Activated T-cell treated with anti-CD3 and anti-CD28 coated beads for 1 hour (primary cell): ENCODE data around the gene TUBA3E.
A peak's percentile ranks its signal among the peaks of the same experiment; 100 is the strongest.
"Not testable (repeated sequence)": the region's sequence is repeated elsewhere in the genome, so short reads cannot be mapped to it uniquely, and the experiment has no call there.

ENCODE experiments used
- DNase-seq: peaks from one replicate; pipeline ENCODE4 v3.0.0-alpha.2; 2020; ENCODE audit warnings: low read depth

TUBA3E gene

DNA sequence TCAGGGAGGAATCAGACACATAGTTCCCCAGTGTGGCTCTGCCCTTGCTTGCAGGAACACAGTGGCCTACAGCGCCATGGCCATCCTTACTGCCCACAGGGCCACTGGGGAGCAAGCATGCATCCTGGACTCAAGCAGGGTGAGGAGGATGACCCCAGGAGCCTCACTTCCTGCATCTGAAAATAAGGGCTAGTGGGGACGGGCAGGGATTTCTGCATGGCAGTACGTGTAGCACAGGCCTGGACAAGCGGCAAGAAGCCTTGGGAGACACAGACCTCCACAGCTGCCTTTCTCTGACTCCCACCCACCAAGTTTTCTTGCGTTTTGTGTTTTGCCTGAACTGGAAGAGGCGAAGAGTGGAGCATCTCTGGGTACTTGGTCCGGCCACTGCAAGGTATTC lies 35.8 kb downstream of the TUBA3E start:
- not testable (repeated sequence) for DNase-seq

GRCh38 chr2:130160838-130161705 lies 37.2 kb downstream of the TUBA3E start:
- not testable (repeated sequence) for DNase-seq

GRCh38 chr2:130160131-130160530 lies 38.1 kb downstream of the TUBA3E start:
- no peak for DNase-seq

DNA sequence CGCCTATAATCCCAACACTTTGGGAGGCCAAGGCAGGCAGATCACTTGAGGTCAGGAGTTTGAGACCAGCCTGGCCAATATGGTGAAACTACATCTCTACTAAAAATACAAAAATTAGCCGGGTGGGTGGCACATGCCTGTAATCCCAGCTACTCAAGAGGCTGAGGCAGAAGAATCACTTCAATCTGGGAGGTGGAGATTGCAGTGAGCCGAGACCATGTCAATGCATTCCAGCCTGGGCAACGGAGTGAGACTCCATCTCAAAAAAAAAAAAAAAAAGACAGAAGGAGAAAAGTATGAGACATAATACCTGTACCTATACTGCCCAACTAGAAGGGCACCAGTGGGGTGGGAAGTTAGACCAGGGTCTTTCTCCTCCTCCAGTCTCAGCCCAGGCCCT lies 38.9 kb downstream of the TUBA3E start:
- DNase-seq = not testable (repeated sequence)

DNA sequence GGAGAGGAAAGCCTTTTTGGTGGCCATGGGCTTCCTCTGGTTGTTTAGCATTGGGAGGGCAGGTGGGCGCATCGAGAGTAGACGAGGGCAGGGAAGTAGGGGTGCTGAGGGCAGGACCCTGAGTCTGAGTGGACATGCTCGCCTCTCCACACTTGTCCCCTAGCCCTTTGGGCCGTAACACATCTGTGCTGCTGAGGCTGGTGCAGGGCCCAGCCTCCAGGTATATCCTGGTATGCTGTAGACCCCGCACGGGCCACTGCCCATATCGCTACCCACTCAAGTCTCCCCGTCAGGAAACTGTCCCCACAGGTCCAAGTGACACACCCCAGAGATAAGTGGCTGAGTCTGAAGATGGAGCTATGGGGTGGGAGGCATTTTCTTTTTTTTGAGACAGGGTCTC lies 39.6 kb downstream of the TUBA3E start:
- no peak for DNase-seq

- not testable (repeated sequence) for DNase-seq
Measured at GRCh38 chr2:130157825-130158514, 40.3 kb downstream of the TUBA3E start.

GRCh38 chr2:130157354-130157753 lies 40.9 kb downstream of the TUBA3E start:
- not testable (repeated sequence) for DNase-seq

DNA sequence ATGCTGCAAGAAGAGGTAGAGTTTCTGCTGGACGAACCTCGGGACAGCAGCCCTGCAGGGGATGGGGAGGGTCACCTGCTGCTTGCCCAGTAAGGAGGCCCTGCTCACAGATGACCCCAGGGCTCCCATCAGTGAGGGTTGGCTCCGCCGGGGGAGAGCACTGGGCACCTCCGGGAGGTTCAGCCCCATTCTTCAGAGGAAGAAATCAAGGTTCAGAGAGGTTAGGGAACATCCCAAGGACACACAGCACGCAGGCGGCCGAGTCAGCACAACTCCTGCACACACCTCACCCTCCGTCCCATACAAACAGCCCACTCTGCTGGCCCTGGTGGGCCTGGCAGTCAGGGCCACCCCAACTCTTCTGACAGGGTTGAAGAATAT lies 41.6 kb downstream of the TUBA3E start:
- DNase-seq = no peak

- not testable (repeated sequence) for DNase-seq
Measured at GRCh38 chr2:130155956-130156623, 42.1 kb downstream of the TUBA3E start.

GRCh38 chr2:130154773-130155765 lies 43.2 kb downstream of the TUBA3E start:
- DNase-seq = no peak

- not testable (repeated sequence) for DNase-seq
Measured at GRCh38 chr2:130154423-130154770, 43.8 kb downstream of the TUBA3E start.

DNA sequence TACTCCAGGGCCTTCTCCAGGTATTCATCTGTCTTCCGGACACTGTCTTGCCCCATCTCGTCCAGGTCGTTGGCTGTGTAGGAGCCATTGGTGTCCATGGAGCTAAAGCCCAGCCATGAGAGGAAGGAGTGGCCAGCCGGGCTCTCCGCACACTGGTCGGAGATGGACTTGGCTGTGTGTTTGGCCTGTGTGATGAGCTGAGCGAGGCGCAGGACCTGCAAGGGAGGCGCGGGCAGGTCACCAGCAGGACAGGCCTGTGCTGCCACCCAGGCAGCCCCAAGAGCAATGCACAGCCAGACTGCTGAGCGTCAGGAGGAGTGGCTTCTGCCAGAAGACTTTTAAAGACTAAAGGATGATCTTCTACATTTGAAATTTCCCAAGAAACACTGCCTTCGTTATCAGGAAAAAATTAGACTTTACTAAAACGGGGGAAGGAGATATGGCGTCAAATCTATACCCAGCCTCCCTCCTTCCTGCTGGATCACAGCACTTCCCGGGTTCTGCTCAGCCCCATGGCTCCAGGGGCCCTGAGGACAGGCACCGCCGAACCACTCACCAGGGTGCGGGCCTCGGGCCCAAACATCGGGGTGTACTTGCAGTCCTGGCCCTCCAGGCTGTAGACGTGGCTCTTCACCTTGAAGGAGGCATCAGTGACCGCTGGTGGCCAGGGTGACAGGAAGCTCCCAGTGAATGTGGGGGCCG lies 44.4 kb downstream of the TUBA3E start:
- DNase-seq = not testable (repeated sequence)

DNA sequence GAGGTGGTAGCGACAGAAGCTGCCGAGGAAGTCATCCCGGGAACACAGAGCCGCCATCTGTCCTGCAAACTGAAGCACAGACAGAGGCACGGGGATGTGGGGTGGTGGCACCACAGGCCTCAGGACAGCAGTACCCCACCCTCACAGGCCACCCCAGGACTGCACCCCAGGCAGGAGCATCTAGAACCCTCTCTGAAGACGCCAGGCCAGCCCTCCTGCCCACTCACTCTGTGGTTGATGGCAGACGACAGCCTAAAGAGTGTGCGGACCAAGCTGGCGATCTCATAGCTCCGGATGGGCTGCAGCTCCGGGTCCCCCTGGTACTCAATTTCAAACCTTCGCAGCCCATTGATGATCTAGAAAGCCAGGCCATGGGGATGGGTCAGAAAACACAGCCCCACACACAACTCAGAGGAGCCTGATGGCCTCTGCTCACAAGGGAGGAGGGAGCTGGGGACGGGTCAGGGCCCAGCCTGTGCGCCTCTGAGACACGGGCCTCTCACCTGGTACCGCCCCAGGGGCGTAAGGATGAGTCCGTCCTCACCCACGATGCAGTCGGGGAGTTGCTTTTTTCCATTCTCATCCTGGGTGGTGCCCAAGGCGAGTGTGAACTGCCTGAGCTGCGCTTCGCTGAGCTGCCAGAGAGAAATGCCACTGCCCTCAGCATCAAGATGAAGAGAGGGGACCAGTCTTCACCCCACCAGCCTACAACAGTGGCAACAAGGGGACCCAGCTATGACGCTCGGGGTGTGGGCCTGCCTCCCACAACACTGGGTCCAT lies 45.2 kb downstream of the TUBA3E start:
- no peak for DNase-seq

DNA sequence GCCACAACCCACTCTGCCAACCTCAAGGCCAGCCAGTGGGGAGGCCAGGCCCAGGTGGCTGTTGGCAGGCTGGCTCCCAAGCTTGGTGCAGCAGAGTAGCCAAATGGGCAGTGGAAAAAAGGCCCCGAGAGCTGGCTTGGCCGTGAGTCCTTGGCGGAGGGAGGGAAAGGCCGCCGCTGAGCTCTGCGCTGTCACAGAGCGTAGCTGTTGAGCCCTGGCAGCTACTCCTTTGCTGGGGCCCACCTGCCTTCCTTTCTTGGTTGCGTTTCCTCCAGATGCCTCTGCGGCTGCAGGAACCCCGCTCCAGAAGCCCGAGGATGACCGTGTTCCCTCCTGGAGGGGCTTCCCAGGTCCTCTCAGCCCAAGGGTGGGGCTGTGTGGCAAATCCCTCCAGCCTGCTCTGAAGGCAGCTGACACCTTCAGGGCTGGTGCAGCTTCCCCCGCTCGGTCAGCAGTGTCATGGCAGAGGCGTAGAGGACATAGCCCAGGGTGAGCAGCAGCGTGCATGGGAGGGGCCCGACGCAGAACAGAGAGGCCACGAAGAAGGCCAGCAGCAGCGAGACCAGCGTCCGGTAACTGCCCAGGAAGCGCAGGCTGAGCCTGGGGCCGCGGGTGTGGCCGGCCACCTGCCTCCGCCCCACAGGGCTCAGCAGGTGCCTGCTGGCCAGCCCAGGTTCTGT lies 46.0 kb downstream of the TUBA3E start:
- DNase-seq = not testable (repeated sequence)

GRCh38 chr2:130151145-130151512 lies 47.1 kb downstream of the TUBA3E start:
- DNase-seq = not testable (repeated sequence)

GRCh38 chr2:130150181-130151144 lies 47.8 kb downstream of the TUBA3E start:
- no peak for DNase-seq

DNA sequence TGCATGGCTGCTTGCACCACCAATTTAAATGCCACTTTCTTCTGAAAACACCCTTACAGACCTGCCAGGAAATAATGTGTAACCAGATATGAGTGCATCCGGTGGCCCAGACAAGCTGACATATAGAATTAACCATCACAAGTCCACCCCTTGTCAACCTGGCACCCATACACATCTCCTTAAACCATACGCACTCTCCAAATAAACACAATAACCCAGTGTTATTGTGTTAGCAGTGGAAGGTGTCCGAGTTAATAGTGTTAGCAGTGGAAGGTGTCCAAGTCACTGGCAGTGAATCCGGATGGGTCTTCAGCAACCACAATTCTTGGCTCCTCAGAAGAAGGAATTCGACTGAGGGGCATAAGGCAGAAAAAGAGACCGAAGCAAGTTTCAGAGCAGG lies 49.7 kb downstream of the TUBA3E start:
- not testable (repeated sequence) for DNase-seq

DNA sequence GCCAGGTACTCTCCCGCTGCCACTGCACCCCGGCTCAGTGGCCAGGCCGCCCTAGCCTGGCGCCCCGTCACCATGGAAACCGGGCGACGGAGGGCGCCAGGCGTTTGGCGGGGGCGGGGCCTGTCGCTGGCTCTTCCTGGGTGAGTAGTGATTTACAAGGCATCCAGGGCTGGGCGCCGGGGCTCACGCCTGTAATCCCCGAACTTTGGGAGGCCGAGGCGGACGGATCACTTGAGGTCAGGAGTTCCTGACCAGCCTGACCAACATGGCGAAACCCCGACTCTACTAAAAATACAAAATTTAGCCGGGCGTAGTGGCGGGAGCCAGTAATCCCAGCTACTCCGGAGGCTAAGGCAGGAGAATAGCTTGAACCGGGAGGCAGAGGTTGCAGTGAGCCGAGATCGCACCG lies 53.2 kb downstream of the TUBA3E start, which contains the start of gene CCDC74B:
CCDC74B (minus strand) TSS at position 107 of the 409 bp plus-strand sequence. CDS start 116 bp downstream, outside the sequence.
- DNase-seq = peak; percentile 33
